Activated T-helper 1 cell treated with Interleukin-2 at 50 U/mL for 16 hours (primary cell): ENCODE results near the gene MARCHF6.
"Not testable (repeated sequence)": the region's sequence is repeated elsewhere in the genome, so short reads cannot be mapped to it uniquely, and the experiment has no call there.

Source experiments
- DNase-seq: peaks from one replicate; pipeline ENCODE4 v3.0.0-alpha.2; 2020; ENCODE audit warnings: low read depth

MARCHF6 gene

GRCh38 chr5:10381803-10382202, 28.3 kb downstream of the MARCHF6 start:
- DNase-seq, result no peak

GRCh38 chr5:10384483-10384882, 31.0 kb downstream of the MARCHF6 start:
- DNase-seq, result no peak

- no peak for DNase-seq
These were observed 34.2 kb downstream of the MARCHF6 start for GRCh38 chr5:10387690-10388089.

- DNase-seq, result no peak
These were observed 37.6 kb downstream of the MARCHF6 start for GRCh38 chr5:10391130-10391529.

- not testable (repeated sequence) for DNase-seq
These were observed 39.3 kb downstream of the MARCHF6 start for GRCh38 chr5:10392567-10393328.

GRCh38 chr5:10393491-10393890, 40.0 kb downstream of the MARCHF6 start:
- DNase-seq, result no peak

GRCh38 chr5:10396552-10396951, 43.1 kb downstream of the MARCHF6 start:
- DNase-seq, result no peak

- DNase-seq, result no peak
These were observed 46.3 kb downstream of the MARCHF6 start for GRCh38 chr5:10399839-10400238.

- DNase-seq, result no peak
These were observed 46.9 kb downstream of the MARCHF6 start for GRCh38 chr5:10400411-10400810.

- DNase-seq, result no peak
These were observed 47.3 kb downstream of the MARCHF6 start for GRCh38 chr5:10400831-10401230.

- DNase-seq, result no peak
These were observed 48.0 kb downstream of the MARCHF6 start for GRCh38 chr5:10401498-10401897.
